ENCODE results near the gene TINAGL1.

DNA sequence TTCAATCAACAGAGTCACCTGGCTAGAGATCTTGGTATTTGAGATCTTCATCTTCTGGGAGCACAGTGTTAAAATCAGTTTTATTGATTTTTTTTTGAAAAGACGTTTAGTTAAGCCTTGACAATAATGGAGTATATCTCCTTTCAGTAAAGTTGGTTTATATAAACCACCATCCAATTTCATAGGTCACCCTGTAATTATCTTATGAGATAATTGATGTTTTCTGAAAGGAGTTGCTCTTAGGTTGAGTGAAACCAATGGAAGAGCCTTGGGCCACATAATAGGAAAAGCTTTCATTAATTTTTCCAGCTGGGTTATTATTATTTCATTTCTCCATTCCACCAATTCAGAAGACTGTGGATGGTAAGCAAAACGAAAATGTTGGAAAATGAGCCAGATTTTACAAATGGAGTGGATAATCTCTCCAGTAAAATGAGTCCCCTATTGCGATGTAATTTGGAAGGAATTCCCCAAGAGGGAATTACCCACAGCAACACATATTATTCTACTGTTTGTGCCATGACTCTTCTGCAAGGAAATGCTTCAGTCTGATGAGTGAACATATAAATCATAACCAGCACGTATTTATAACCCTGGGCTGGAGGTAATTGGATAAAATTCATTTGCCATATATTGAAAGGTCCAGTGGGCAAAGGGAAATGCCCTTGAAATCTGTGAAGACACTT lies 46.2 kb upstream of the TINAGL1 start:
- TF ChIP-seq, protein P1, sequence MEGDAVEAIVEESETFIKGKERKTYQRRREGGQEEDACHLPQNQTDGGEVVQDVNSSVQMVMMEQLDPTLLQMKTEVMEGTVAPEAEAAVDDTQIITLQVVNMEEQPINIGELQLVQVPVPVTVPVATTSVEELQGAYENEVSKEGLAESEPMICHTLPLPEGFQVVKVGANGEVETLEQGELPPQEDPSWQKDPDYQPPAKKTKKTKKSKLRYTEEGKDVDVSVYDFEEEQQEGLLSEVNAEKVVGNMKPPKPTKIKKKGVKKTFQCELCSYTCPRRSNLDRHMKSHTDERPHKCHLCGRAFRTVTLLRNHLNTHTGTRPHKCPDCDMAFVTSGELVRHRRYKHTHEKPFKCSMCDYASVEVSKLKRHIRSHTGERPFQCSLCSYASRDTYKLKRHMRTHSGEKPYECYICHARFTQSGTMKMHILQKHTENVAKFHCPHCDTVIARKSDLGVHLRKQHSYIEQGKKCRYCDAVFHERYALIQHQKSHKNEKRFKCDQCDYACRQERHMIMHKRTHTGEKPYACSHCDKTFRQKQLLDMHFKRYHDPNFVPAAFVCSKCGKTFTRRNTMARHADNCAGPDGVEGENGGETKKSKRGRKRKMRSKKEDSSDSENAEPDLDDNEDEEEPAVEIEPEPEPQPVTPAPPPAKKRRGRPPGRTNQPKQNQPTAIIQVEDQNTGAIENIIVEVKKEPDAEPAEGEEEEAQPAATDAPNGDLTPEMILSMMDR (IDR thresholded peaks at IDR 0.05; ENCODE audit: low read depth, low read length) = no peak
- TF ChIP-seq POLR2A (IDR thresholded peaks at IDR 0.05; ENCODE audit: extremely low read depth, insufficient read length) (no peak), MYC (IDR thresholded peaks at IDR 0.05; ENCODE audit: low read depth, low read length) (no peak)
